Measurements from ENCODE around the gene PKP4. TPM values are rescaled to one million over a fixed set of nuclear protein-coding genes. Genes with fewer than 3 reads are reported as not detected.

Gene PKP4
- total RNA-seq (2014; rRNA removed; shearing (Covaris generic)) (66.7 and 92.3 TPM in 2 replicates), polyA plus RNA-seq (2016; fragmentation: Nextera tagmentation; extraction: Ambion mirVana) (34.6 and 35.7 TPM in 2 replicates)
- long read RNA-seq, partial matches to known transcripts = 6 of 13 reads
- long read RNA-seq, other reads (novel, unspliced or antisense) = 7 of 13 reads

GRCh38 chr2:158456309-158457066, at the start of gene PKP4, which contains the start of gene CCDC148:
TSS of gene PKP4 (plus strand) at chr2:158456952. CDS start at chr2:158533185, 76,233 bp downstream.
TSS of gene CCDC148 (minus strand) at chr2:158456753. CDS start at chr2:158456439, 314 bp downstream.
- peaks cover 46% of the 10 kb centered on the region for H3K4me1 Mint-ChIP-seq
- no peak; the same call in 1 of the 2 replicates for TF ChIP-seq POLR2AphosphoS5 (IDR thresholded peaks at IDR 0.05; ENCODE audit: low read depth)
- TF ChIP-seq CREB1 (CRISPR knock-in tag; IDR thresholded peaks at IDR 0.05; ENCODE audit: low read depth) = peak; percentile 57
- TF ChIP-seq CTCF (conservative IDR thresholded peaks at IDR 0.05; ENCODE audit: low read depth in 2 of 2) = peak in 1 of 2 experiments; percentile 33; a peak in 1 of 4 replicates

GRCh38 chr2:158407031-158407430, 49.7 kb upstream of the PKP4 start:
- H3K36me3 ChIP-seq (ENCODE audit: insufficient read depth) = 0 out of 2 replicates have a peak, but pooled peaks cover 3% of the 10 kb centered on the region
- TF ChIP-seq JUNB (IDR thresholded peaks at IDR 0.05; ENCODE audit: unreplicated experiment) = no peak
- peaks cover 21% of the 10 kb centered on the region; the same call in 2 of the 3 replicates for H3K36me3 Mint-ChIP-seq (ENCODE audit: low read depth)
- no peak overlapping the region for H2AFZ ChIP-seq
- H3K27me3 ChIP-seq (ENCODE audit: insufficient read depth) = no peaks in the 10 kb centered on the region
- peaks cover 21% of the 10 kb centered on the region for H3K9me3 Mint-ChIP-seq
- H3K79me2 ChIP-seq (replicated peaks; ENCODE audit: insufficient read depth) = no peaks in the 10 kb centered on the region
- no peak overlapping the region for H3K4me3 ChIP-seq
- H3K9me2 ChIP-seq (ENCODE audit: insufficient read depth) = no peaks in the 10 kb centered on the region
- H4K20me1 ChIP-seq (replicated peaks; ENCODE audit: insufficient read depth) = no peaks in the 10 kb centered on the region
- no peak overlapping the region for H3K4me2 ChIP-seq
- peaks cover 17% of the 10 kb centered on the region for H3K4me1 Mint-ChIP-seq
- ATAC-seq (no peak), DNase-seq (ENCODE audit: low spot score) (no peak)
- no peak overlapping the region for H3K4me3 Mint-ChIP-seq
- H3F3A ChIP-seq (replicated peaks; ENCODE audit: low read depth) = no peaks in the 10 kb centered on the region
- peaks cover 10% of the 10 kb centered on the region for H3K27me3 Mint-ChIP-seq (ENCODE audit: insufficient read depth, low read depth, poor library complexity)
- peaks cover 8% of the 10 kb centered on the region for H3K4me1 ChIP-seq (ENCODE audit: insufficient read depth)
- no peak overlapping the region for H3K27ac Mint-ChIP-seq
- H3K27ac ChIP-seq (ENCODE audit: low read depth) = no peak overlapping the region

More at GRCh38 chr2:158456309-158457066, at the start of gene PKP4, which contains the start of gene CCDC148:
- Histone ChIP-seq H2AFZ (peak within 1 kb of the TSS; percentile 96), H3K27ac (ENCODE audit: low read depth) (peak within 1 kb of the TSS; percentile 94), H3K27me3 (ENCODE audit: insufficient read depth) (no peaks in the 10 kb centered on the region), H3K9me2 (ENCODE audit: insufficient read depth) (no peaks in the 10 kb centered on the region), H3K79me2 (replicated peaks; ENCODE audit: insufficient read depth) (peaks cover 33% of the 10 kb centered on the region), H3K4me1 (ENCODE audit: insufficient read depth) (peaks cover 40% of the 10 kb centered on the region), H3K4me2 (peak within 1 kb of the TSS; percentile 90), H4K20me1 (replicated peaks; ENCODE audit: insufficient read depth) (peaks cover 26% of the 10 kb centered on the region), H3F3A (replicated peaks; ENCODE audit: low read depth) (peaks cover 4% of the 10 kb centered on the region), H3K36me3 (ENCODE audit: insufficient read depth) (no peaks in the 10 kb centered on the region), H3K4me3 (peak within 1 kb of the TSS; percentile 97)
- peaks cover 3% of the 10 kb centered on the region; the same call in 1 of the 3 replicates for H3K36me3 Mint-ChIP-seq (ENCODE audit: low read depth)
- peak; percentile 96 for DNase-seq (ENCODE audit: low spot score)
- H3K27me3 Mint-ChIP-seq (ENCODE audit: insufficient read depth, low read depth, poor library complexity) = peaks cover 5% of the 10 kb centered on the region
- ATAC-seq = peak; percentile 79
- H3K9me3 Mint-ChIP-seq = peaks cover 3% of the 10 kb centered on the region; the same call in 1 of the 3 replicates
- H3K4me3 Mint-ChIP-seq = peak within 1 kb of the TSS; percentile 93
- peak within 1 kb of the TSS; percentile 92 for H3K27ac Mint-ChIP-seq

- Mint-ChIP-seq H3K36me3 (ENCODE audit: low read depth) (peaks cover 21% of the 10 kb centered on the region; the same call in 2 of the 3 replicates), H3K4me1 (peaks cover 23% of the 10 kb centered on the region), H3K27ac (no peak overlapping the region), H3K27me3 (ENCODE audit: insufficient read depth, low read depth, poor library complexity) (peaks cover 20% of the 10 kb centered on the region), H3K4me3 (no peak overlapping the region), H3K9me3 (peaks cover 23% of the 10 kb centered on the region)
- peaks cover 18% of the 10 kb centered on the region for H3K27me3 ChIP-seq (ENCODE audit: insufficient read depth)
- no peak overlapping the region for H3K27ac ChIP-seq (ENCODE audit: low read depth)
- no peaks in the 10 kb centered on the region for H3K79me2 ChIP-seq (replicated peaks; ENCODE audit: insufficient read depth)
- H3F3A ChIP-seq (replicated peaks; ENCODE audit: low read depth) = no peaks in the 10 kb centered on the region
- no peak overlapping the region for H3K4me3 ChIP-seq
- 0 out of 2 replicates have a peak, but pooled peaks cover 3% of the 10 kb centered on the region for H3K36me3 ChIP-seq (ENCODE audit: insufficient read depth)
- no peaks in the 10 kb centered on the region for H3K9me2 ChIP-seq (ENCODE audit: insufficient read depth)
- ATAC-seq (no peak), DNase-seq (ENCODE audit: low spot score) (no peak)
- H3K4me1 ChIP-seq (ENCODE audit: insufficient read depth) = peaks cover 12% of the 10 kb centered on the region
- H4K20me1 ChIP-seq (replicated peaks; ENCODE audit: insufficient read depth) = no peaks in the 10 kb centered on the region
- no peak overlapping the region for H2AFZ ChIP-seq
- H3K4me2 ChIP-seq = no peak overlapping the region
- TF ChIP-seq POLR2AphosphoS5 (IDR thresholded peaks at IDR 0.05; ENCODE audit: low read depth) (no peak), ZNF331 (CRISPR knock-in tag; IDR thresholded peaks at IDR 0.05; ENCODE audit: low read depth) (no peak), STAT1 (IDR thresholded peaks at IDR 0.05; ENCODE audit: unreplicated experiment) (no peak), ETS1 (IDR thresholded peaks at IDR 0.05) (no peak), REST (IDR thresholded peaks at IDR 0.05; ENCODE audit: unreplicated experiment) (no peak), EZH2 (IDR thresholded peaks at IDR 0.05; ENCODE audit: low read depth, unreplicated experiment) (no peak), JUNB (IDR thresholded peaks at IDR 0.05; ENCODE audit: unreplicated experiment) (no peak), EZH2phosphoT487 (IDR thresholded peaks at IDR 0.05; ENCODE audit: unreplicated experiment) (no peak), CREB1 (CRISPR knock-in tag; IDR thresholded peaks at IDR 0.05; ENCODE audit: low read depth) (no peak), NANOG (IDR thresholded peaks at IDR 0.05; ENCODE audit: borderline replicate concordance) (no peak)
Measured at GRCh38 chr2:158410132-158410531, 46.6 kb upstream of the PKP4 start.
